GM21515 (cell line): ENCODE results near the gene EHBP1L1.

Source experiments
- ATAC-seq: cut with Tn5 transposase; IDR thresholded peaks from one replicate; pipeline ENCODE4 v1.9.1; 2021; ENCODE audit not compliant: unreplicated experiment

EHBP1L1 gene

DNA sequence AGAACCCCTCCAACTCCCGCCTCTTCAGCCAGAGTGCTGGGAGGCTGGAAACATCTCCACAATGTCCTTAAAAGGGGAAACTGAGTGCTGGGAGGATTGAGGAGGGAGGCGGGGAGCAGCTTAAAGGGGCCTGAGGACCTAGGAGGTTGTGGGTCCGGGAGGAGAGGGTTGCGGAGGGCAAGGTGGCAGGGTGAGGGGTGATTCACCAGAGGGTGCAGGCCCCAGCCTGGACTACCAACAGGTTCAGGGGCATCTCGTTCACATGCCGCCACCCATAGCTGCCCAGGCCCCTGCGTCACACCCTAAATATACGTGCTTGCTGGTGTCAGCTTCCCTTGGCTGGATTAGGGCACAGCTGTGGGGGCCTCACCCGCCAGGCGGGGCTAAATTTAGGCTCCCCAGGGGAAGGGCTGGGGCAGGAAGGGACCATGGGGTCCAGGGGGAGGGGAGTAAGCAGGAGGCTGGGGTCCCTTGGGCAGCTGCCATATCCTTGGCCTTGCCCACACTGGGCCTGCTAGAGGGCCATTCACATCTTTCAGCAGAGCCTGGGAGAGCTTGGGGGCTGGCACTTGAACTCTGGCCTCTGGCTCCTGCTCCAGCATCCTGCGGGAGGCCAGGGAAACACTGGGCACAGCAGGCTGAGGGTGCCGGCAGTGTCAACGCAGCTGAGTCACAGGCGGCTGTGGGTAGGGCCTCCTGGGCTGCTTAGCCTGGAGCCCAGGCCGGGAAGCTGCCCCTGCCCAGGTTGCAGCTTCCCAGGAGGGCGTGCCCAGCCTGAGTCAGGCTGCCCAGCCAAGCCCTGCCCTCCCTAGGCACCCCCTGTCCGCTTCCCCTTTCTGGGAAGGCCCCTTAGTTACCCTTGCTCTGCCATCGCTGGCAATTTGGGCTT is 1.3 kb downstream of the EHBP1L1 start:
- no peak for ATAC-seq

GRCh38 chr11:65577756-65578109 is 1.9 kb downstream of the EHBP1L1 start:
- no peak for ATAC-seq

- ATAC-seq = no peak
These were observed 2.3 kb downstream of the EHBP1L1 start for GRCh38 chr11:65578134-65578533.

GRCh38 chr11:65578667-65579066 is 2.8 kb downstream of the EHBP1L1 start:
- no peak for ATAC-seq

DNA sequence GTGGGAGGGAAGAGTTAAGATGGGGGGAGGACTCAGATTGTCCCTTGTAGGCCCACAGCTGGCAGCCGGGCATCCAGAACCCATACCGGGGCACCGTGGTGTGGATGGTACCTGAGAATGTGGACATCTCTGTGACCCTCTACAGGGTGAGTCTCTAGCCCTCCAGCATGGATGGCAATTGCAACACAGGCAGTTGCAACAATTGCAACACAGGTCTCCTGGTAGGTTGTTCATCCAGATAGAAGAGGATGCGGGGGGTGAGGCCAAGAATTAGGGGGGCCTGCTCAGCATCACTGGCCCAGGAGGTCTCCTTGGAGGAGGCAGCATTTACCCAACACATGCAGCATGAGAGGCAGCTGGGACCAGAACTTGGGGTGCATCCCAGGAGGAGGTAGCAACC is 3.4 kb downstream of the EHBP1L1 start:
- no peak for ATAC-seq

DNA sequence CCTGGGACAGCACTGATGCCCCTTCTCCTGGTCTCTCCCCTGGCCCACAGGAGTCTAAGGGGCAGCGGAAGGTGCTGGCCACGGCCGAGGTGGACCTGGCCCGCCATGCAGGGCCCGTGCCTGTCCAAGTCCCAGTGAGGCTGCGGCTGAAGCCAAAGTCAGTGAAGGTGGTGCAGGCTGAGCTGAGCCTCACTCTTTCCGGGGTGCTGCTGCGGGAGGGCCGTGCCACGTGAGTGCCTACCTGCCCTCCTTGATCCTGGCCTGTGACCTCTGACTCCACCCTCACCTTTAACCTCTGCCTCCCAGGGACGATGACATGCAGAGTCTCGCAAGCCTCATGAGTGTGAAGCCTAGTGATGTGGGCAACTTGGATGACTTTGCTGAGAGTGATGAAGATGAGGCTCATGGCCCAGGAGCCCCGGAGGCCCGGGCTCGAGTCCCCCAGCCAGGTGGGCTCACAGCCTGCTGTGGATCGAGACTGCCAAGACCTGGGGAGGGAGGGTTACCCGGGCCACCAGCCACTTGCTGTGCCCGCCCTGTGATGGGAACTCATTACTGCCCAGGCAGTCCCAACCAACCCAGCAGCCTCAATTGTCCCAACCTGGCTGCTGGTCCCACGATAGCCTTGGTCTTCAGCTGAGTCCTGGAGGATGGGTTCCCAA is 4.3 kb downstream of the EHBP1L1 start:
- ATAC-seq = no peak

DNA sequence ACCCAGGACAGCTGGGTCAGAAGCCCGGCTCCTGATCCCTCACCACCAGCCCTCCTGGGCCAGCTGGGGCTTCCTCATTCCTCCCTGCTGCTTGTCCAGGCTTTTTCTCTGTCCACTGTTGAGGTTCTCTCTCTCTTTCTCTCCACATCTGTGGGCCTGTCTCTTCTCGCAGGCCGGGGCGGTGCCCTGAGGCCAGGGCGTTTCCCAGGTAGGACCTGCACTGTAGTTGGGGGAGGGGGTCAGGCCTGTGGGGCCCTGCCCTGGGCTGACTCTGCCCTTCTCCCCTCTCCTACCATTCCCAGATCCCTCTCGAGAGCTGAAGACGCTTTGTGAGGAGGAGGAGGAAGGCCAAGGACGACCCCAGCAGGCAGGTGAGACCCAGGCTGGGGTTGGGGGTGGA is 4.9 kb downstream of the EHBP1L1 start:
- no peak for ATAC-seq

- no peak for ATAC-seq
These were observed 6.1 kb downstream of the EHBP1L1 start for GRCh38 chr11:65581928-65582327.

DNA sequence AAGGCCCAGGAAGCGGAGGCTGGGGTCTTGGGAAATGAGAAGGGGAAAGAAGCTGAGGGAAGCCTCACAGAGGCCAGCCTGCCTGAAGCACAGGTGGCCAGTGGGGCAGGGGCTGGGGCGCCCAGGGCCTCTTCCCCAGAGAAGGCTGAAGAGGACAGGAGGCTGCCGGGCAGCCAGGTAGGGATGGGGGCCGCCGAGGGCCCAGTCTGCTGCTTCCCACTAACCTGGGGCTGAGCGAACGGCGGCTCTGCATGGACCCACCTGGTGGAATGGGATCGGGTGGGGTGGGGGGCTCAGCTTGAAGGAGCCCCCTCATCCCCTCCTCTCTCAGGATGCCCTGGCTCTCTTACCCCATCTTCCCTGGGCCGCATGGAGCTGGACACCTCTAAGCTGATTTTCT is 7.7 kb downstream of the EHBP1L1 start:
- ATAC-seq = no peak

DNA sequence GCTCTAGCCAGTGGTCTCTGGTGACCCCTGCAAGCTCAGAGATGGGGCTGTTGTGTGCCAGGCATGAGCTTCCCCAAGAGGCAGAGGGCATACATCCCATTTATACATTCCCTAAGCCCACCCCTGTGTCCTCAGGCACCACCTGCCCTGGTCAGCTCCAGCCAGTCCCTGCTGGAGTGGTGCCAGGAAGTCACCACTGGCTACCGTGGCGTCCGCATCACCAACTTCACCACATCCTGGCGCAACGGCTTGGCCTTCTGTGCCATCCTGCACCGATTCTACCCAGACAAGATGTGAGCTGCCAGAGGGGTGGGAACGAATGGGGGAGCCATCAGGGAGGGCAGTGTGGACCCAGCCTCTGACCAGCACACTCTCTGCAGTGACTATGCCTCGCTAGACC is 8.3 kb downstream of the EHBP1L1 start:
- ATAC-seq = no peak

GRCh38 chr11:65584723-65585171 is 8.9 kb downstream of the EHBP1L1 start:
- no peak for ATAC-seq

DNA sequence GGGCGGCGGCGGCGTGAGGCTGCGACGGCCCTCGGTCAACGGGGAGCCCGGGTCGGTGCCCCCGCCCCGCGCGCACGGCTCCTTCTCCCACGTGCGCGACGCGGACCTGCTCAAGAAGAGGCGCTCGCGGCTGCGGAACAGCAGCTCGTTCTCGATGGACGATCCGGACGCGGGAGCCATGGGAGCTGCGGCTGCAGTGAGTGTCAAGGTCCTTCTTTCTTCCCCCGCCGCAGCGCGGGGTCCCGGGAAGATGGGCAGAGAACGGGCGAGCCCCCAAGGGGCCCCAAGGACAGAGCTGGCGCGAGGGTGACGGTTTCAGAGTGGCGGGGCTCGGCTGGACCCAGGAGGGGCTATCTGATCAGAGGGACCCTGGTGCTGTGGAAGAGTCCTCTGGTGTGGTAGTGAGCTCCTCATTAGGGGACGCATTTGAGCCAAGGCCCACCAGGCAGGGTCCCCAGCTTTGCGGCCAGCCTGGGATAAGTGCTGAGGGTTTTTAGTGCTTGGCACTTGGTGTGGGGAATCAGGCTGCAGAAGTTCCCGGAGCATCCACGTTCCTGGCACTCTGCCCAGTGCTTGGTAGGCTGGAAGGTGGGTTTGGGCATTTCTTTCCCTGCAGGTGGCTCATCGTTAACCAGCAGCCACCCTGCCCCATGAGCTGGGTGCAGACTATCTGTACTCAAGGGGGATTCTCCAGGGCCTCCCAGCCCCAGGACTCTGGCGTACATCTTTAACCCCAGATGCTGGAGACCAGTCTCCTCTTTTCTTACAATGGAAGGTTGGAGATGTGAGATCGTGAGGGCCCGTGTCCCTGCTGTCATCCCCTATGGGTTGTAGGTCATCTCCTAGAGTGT is 9.8 kb downstream of the EHBP1L1 start:
- no peak for ATAC-seq

DNA sequence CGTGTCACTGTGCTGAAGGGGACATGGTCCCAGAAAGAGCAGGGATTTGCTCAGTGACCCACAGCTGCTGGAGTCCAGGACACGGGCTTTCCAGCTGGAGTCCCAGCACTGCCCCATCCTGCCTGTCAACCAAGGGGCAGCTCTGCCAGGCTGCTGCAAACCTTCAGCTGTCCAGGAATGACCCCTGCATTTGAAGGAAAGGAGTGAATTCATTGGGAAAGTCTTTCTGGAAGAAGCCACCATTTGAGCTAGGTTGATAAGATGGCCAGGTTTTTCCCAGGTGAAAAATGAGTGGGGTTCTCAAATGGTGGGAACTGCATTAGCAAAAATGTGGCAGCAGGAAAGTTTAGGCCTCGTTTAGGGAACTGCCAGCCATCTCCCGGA is 10.4 kb downstream of the EHBP1L1 start:
- ATAC-seq = no peak

- no peak for ATAC-seq
These were observed 10.8 kb downstream of the EHBP1L1 start for GRCh38 chr11:65586676-65587075.

DNA sequence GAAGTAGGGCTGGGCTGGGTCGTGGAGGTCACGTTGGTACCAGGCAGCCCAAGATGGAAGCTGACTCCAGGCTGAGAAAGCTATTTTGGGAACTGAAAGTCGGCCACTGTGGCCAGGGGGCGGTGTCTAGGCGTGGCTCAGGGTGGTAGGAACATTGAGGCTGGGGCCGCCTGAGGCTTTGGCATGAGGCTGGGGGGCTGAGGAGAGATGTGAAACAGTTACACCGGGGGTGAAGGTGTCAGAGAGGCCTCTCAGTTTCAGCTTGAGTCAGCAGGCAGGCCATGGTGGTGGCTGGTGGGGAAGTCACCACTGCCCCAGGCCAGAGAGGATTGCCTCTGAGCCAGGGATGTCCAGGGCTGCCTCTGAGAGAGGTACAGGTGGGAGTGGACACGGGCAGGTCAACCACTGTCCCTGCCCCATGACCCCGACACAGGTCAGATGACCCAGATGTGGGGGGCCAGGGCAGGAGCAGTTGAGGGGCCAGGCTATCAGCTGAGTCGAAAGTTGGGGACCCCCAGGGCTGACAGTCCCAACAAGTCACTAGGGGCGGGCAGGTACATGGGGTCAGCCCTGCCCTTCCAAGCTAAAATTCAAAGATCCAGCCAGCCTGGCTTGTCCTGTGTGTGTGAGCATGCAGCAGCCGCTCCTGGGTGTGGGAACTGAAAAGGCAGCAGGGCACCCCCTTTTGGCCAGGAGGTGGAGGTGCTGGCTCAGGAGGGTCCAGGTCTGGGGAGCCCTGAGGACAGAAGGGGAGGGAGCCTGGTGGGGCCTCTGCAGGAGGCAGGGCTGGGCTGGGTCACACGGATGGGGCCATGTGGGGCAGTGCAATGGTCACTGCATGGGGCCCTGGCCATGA is 12.6 kb downstream of the EHBP1L1 start:
- ATAC-seq = peak; percentile 65

GRCh38 chr11:65589444-65590239 is 13.8 kb downstream of the EHBP1L1 start:
- ATAC-seq = no peak

GRCh38 chr11:65590240-65590738 is 14.4 kb downstream of the EHBP1L1 start:
- no peak for ATAC-seq

- no peak for ATAC-seq
These were observed 16.3 kb downstream of the EHBP1L1 start for GRCh38 chr11:65591939-65592857.
